OCI-LY7 (cell line): ENCODE measurements around the gene GALNT9. TPM values are rescaled to one million over a fixed set of nuclear protein-coding genes. Genes with fewer than 3 reads are reported as not detected.

ENCODE experiments used
- BruUV-seq: library from RNA; stranded (reverse); fragments of 400-500 nt; replicated peaks from 2 replicates; lab custom pipeline; 2021; lab: Mats Ljungman, UMichigan
- CTCF ChIA-PET: fragments of 300-600 bp; sonication (Branson Sonifier 250); formaldehyde crosslinking; loops from one replicate; lab custom pipeline; 2022; ENCODE audit warnings: antibody characterized with exemption; ENCODE audit not compliant: unreplicated experiment; lab: Charles Lee
- POLR2A ChIA-PET: fragments of 300-600 bp; sonication (Branson Sonifier 250); formaldehyde crosslinking; loops from one replicate; lab custom pipeline; 2022; ENCODE audit warnings: antibody characterized with exemption; lab: Charles Lee
- DNase-seq: peaks from one replicate; pipeline ENCODE4 v3.0.0-alpha.2; 2015; ENCODE audit warnings: low spot score
- H2AFZ ChIP-seq: fragments of 200-600 bp; sonication (generic), shearing (Covaris generic); 2 replicates; pipeline ENCODE4 v1.6.1; 2014; ENCODE audit warnings: mild to moderate bottlenecking, antibody characterized with exemption, low read length, moderate library complexity
- H3K27ac ChIP-seq: fragments of 200-600 bp; sonication (generic); 2 replicates; pipeline ENCODE4 v1.5.1; 2014; ENCODE audit warnings: mixed run types, low read depth, mild to moderate bottlenecking, moderate library complexity, low read length, inconsistent platforms; ENCODE audit not compliant: poor library complexity, severe bottlenecking
- H3K36me3 ChIP-seq: fragments of 200-600 bp; sonication (generic); 2 replicates; pipeline ENCODE4 v1.6.1; 2014; ENCODE audit warnings: mild to moderate bottlenecking, antibody characterized with exemption, low read length, moderate library complexity, mixed read lengths; ENCODE audit not compliant: insufficient read depth
- H3K4me1 ChIP-seq: fragments of 200-600 bp; sonication (generic); 2 replicates; pipeline ENCODE4 v1.5.1; 2014; ENCODE audit warnings: mild to moderate bottlenecking, low read length; ENCODE audit not compliant: insufficient read depth, poor library complexity, severe bottlenecking
- H3K4me2 ChIP-seq: fragments of 200-600 bp; sonication (generic); 2 replicates; pipeline ENCODE4 v1.6.1; 2014; ENCODE audit warnings: mild to moderate bottlenecking, low read length
- H3K4me3 ChIP-seq: fragments of 200-600 bp; sonication (generic); 2 replicates; pipeline ENCODE4 v1.5.1; 2014; ENCODE audit warnings: mild to moderate bottlenecking, low read depth, low read length; ENCODE audit not compliant: poor library complexity, severe bottlenecking
- H3K79me2 ChIP-seq: fragments of 200-600 bp; sonication (generic); 2 replicates; pipeline ENCODE4 v1.6.1; 2016; ENCODE audit warnings: low read depth, mild to moderate bottlenecking, low read length, moderate library complexity, mixed read lengths; ENCODE audit not compliant: insufficient read depth
- H3K9me2 ChIP-seq: fragments of 200-600 bp; sonication (generic); 2 replicates; pipeline ENCODE4 v1.6.1; 2016; ENCODE audit warnings: mild to moderate bottlenecking, low read length, mixed read lengths; ENCODE audit not compliant: insufficient read depth
- H3K9me3 ChIP-seq: fragments of 200-600 bp; sonication (generic); 2 replicates; pipeline ENCODE4 v1.6.1; 2014; ENCODE audit warnings: mild to moderate bottlenecking, mixed run types, low read length, mixed read lengths
- H4K20me1 ChIP-seq: fragments of 200-600 bp; sonication (generic); 2 replicates; pipeline ENCODE4 v1.6.1; 2014; ENCODE audit warnings: mild to moderate bottlenecking, antibody characterized with exemption, low read length, moderate library complexity, mixed read lengths; ENCODE audit not compliant: insufficient read depth
- EZH2phosphoT487 ChIP-seq: fragments of 200-600 bp; sonication (generic); IDR thresholded peaks from 2 replicates; pipeline ENCODE4 v1.6.1; 2018; ENCODE audit warnings: low read depth, borderline replicate concordance, mild to moderate bottlenecking, mixed run types, antibody characterized with exemption, low read length, moderate library complexity, mixed read lengths
- intact Hi-C: fragments of 100-400 bp; cut with micrococcal nuclease; formaldehyde crosslinking; loops from one replicate; pipeline ENCODE4 v1.10.0; 2022; ENCODE audit not compliant: unreplicated experiment
- total RNA-seq, 2 experiments: library from RNA; depleted of rRNA in 1 of 2; stranded (reverse); fragments of >200 nt in 1 of 2; shearing (Covaris generic) in 1 of 2; gene quantifications; 2 replicates each; pipeline ENCODE4 v1.2.3, GENCODE V29; 2014 to 2022
- TF ChIP-seq, protein P1 (sequence below): fragments of 200-600 bp; sonication (generic); conservative IDR thresholded peaks from 2 replicates; pipeline ENCODE4 v1.5.1; 2014; ENCODE audit warnings: mild to moderate bottlenecking, antibody characterized with exemption, low read length, moderate library complexity, mixed read lengths

GALNT9 gene
- total RNA-seq, 2 experiments from 2014 or later, result 0.28 TPM; not detected in 1

DNA sequence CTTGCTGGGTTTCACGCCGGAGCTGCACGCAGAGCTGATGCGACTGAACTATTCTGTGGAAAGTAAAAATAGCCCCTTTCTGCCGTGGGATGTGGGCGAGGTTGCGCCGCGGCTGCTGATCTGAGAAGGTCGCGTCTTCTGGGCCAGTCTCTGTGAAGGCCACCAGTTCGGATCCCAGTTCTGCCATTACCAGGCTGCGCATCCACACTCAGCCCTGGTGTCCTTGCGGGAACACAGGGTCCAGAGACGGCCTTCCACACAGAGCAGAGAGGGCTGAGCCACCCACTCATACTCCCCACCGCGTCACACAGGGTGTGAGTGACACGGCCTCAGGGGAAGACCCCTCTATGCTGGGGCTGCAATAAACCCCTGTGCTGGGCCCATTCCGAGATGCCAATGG is 13.9 kb downstream of the GALNT9 start:
- H3K4me2 ChIP-seq, result no peak overlapping the region
- H3K36me3 ChIP-seq, result no peaks in the 10 kb centered on the region
- no peaks in the 10 kb centered on the region for H3K9me3 ChIP-seq
- CTCF ChIA-PET, result no interaction called here
- H3K4me1 ChIP-seq, result no peaks in the 10 kb centered on the region
- BruUV-seq, result no TSS peak
- H3K79me2 ChIP-seq, result no peaks in the 10 kb centered on the region
- H3K4me3 ChIP-seq, result no peak overlapping the region
- no peak for DNase-seq
- TF ChIP-seq, protein P1, sequence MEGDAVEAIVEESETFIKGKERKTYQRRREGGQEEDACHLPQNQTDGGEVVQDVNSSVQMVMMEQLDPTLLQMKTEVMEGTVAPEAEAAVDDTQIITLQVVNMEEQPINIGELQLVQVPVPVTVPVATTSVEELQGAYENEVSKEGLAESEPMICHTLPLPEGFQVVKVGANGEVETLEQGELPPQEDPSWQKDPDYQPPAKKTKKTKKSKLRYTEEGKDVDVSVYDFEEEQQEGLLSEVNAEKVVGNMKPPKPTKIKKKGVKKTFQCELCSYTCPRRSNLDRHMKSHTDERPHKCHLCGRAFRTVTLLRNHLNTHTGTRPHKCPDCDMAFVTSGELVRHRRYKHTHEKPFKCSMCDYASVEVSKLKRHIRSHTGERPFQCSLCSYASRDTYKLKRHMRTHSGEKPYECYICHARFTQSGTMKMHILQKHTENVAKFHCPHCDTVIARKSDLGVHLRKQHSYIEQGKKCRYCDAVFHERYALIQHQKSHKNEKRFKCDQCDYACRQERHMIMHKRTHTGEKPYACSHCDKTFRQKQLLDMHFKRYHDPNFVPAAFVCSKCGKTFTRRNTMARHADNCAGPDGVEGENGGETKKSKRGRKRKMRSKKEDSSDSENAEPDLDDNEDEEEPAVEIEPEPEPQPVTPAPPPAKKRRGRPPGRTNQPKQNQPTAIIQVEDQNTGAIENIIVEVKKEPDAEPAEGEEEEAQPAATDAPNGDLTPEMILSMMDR, result no peak
- TF ChIP-seq EZH2phosphoT487, result no peak
- H3K9me2 ChIP-seq, result no peaks in the 10 kb centered on the region
- no peak overlapping the region for H3K27ac ChIP-seq
- intact Hi-C loops, result no loop called here
- no peak overlapping the region for H2AFZ ChIP-seq
- POLR2A ChIA-PET, result no interaction called here
- H4K20me1 ChIP-seq, result no peaks in the 10 kb centered on the region

DNA sequence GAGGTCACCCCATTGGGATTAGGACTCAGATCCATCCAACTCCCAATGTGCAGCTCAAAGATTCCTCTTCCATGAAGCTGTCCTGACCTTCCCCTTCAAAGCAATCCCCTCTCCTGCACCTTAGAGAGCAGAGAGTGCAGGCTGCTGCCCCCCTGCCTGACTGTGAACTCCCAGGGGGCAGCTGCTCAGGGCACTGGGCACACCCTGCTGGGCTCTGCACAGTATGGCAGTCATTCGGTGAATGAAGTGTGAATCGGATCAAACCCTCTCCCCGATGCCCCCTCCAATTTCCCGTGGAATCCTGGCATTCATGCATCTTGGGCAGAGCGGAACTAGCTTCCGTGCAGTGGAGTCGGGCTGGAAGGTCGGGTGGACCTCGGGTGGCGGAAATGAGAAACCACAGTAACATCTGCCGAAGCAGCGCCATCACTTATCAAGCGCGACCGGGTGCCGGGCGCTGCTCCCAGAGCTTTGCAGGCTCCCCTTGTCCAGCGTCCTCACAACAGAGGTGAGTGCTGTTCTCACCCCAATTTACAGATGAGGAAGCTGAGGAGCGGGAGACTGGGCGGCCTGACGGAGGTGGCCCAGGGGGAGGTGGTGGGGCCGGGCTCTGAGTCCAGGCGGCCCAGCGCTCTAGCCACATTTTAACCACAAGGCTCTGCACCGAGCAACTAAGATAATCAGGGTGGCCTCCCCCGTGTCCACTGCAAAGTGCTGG is 14.7 kb downstream of the GALNT9 start:
- Histone ChIP-seq H3K27ac (no peak overlapping the region), H4K20me1 (no peaks in the 10 kb centered on the region), H3K4me2 (no peak overlapping the region), H3K4me1 (no peaks in the 10 kb centered on the region), H3K36me3 (no peaks in the 10 kb centered on the region), H3K9me3 (no peaks in the 10 kb centered on the region), H3K4me3 (no peak overlapping the region), H2AFZ (no peak overlapping the region), H3K79me2 (no peaks in the 10 kb centered on the region), H3K9me2 (no peaks in the 10 kb centered on the region)
- TF ChIP-seq, protein P1, result no peak
- TF ChIP-seq EZH2phosphoT487, result no peak
- no TSS peak for BruUV-seq
- POLR2A ChIA-PET, result no interaction called here
- DNase-seq, result no peak
- CTCF ChIA-PET, result no interaction called here
- intact Hi-C loops, result no loop called here

DNA sequence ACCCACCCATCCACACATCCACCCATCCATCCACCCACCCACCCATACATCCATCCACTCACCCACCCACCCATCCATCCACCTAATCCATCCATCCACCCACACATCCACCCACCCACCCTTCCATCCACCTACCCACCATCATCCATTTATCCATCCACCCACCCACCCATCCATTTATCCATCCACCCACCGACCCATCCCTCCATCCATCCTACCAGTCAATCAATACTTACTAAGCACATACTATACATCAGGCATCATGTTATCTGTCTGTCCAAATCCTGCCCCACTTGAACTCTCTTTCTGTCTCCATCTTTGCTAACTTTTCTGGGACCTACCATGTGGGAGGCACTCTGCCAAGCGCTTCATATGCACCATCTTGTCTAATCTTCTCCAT is 15.4 kb downstream of the GALNT9 start:
- TF ChIP-seq, protein P1, result no peak
- no peak for TF ChIP-seq EZH2phosphoT487
- no TSS peak for BruUV-seq
- intact Hi-C loops, result no loop called here

More for the DNA sequence above, 15.4 kb downstream of the GALNT9 start:
- no peak overlapping the region for H2AFZ ChIP-seq
- no peak overlapping the region for H3K4me3 ChIP-seq
- ChIA-PET CTCF (no interaction called here), POLR2A (no interaction called here)
- DNase-seq, result no peak
- H3K9me3 ChIP-seq, result no peaks in the 10 kb centered on the region
- H3K36me3 ChIP-seq, result no peaks in the 10 kb centered on the region
- H3K9me2 ChIP-seq, result no peaks in the 10 kb centered on the region
- H3K4me1 ChIP-seq, result no peaks in the 10 kb centered on the region
- H4K20me1 ChIP-seq, result no peaks in the 10 kb centered on the region
- no peaks in the 10 kb centered on the region for H3K79me2 ChIP-seq
- H3K27ac ChIP-seq, result no peak overlapping the region
- H3K4me2 ChIP-seq, result no peak overlapping the region
